AG08396 (cell line): ENCODE results near the gene PCA3.
A peak's percentile ranks its signal among the peaks of the same experiment; 100 is the strongest.

Experiments
- DNase-seq: peaks from one replicate; pipeline ENCODE4 v3.0.0; 2012; ENCODE audit warnings: low spot score, mixed read lengths

The PCA3 gene

DNA sequence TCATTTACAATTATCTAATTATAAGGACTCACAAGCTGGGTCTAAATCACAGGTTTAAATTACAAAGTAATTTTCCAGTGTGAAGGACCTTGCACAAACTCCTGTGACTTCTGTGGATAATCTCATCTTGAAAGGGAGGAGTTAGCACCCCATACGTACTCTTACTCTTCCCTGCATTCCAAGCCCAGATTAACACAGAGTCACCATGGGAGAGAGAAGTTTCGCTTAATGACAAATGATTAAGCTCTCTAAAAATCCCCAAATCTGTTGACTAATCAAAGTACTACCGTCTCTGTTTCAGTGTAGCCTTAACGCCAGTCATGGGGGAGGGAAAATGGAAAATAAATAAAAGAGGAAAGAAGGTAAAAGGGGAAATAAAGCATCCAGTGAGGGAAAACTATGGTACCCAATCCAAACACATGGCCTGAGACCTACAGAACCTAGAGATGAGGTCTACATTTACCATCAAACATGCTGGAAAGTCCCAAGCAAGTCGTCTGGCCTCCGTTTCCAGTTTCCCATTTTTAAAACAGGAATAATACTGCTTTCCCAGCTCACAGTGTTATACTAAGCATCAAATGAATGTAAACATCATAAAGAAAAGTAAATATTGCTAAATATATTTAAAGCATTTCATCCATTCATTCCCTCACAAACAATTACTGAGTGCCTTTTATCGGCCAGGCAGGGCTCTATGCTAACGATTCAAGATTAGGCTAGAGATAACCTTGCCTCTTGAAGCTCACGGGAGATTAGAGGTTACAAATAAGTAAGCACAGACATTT is 63.2 kb downstream of the PCA3 start:
- DNase-seq, result no peak

DNA sequence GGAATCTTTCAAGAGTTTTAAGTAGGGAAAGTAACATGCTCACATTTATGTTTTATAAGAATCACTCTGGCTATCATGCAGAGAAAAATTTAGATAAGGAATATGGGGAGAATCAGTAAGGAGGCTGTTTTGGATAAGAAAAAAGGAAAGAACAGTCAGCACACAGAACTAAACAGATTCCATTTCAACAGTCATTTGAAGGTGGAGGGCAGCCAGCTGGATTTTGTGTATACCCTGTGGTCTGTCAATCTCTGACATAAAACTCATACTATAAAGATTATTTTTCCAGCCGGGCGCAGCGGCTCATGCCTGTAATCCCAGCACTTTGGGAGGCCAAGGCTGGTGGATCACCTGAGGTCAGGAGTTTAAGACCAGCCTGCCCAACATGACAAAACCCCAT is 64.2 kb downstream of the PCA3 start:
- no peak for DNase-seq

DNA sequence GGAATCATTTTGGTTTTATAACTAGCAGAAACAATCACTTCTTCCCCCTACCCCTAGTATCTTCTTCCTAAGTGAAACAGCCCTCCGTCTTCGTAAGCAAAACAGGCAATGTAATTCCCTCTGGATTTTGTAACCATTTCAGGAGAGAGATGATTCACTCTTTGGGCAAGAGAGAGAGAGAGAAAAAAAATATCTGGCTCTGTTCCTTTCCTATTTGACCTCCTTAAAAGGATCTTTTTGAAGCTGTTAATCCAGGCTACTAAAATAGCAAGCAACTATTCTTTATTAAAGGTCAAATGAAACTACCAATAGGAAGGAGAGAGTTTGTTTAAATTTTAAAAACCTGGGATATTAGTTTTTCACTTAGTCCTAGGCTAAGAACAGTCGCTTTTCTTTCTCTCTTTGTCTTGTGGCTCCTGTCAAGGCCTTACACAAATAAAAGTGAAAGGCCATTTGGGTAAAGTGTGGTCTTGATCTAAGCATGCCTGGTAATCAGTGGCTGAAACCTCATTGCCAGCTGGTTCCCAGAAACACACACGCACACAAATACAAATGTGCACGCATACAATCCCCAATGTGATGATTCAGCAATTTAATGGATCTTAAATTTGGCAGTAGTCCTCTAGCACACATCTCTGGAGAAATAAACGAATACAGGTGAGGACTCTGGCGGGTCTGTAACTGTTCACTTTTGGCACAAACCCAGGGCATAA is 71.5 kb downstream of the PCA3 start:
- DNase-seq, result peak; percentile 28
